Naive thymus-derived CD8-positive, alpha-beta T cell (primary cell): ENCODE data around the gene URGCP. TPM values are rescaled to one million over a fixed set of nuclear protein-coding genes. Genes with fewer than 3 reads are reported as not detected.
"Not testable (repeated sequence)": the region's sequence is repeated elsewhere in the genome, so short reads cannot be mapped to it uniquely, and the experiment has no call there.

ENCODE experiments used
- ATAC-seq, 2 donors: fragments of 150-1000 bp; cut with Tn5 transposase in 1 of 2; sonication (Bioruptor Pico), chemical (Tn5 transposase) in 1 of 2; 1 replicate in 1 of 2; 2 replicates in 1 of 2; pipeline ENCODE4 v1.10.0; 2021; ENCODE audit warnings: mild to moderate bottlenecking in 2 of 2, moderate library complexity in 2 of 2
- POLR2A ChIA-PET: fragments of 350-600 bp; sonication (Branson Sonifier 250); formaldehyde crosslinking; loops from one replicate; lab custom pipeline; 2021; ENCODE audit warnings: antibody characterized with exemption; lab: Charles Lee
- DNase-seq, 10 donors: peaks; one replicate each; pipeline versions ENCODE4 v3.0.0 to v3.0.0-alpha.2; 2020 to 2022
- H3K27ac Mint-ChIP-seq, 10 donors: one replicate each; pipeline ENCODE4 v1.8.0; 2020 to 2022; ENCODE audit warnings: mild to moderate bottlenecking in 10 of 10, mixed read lengths in 10 of 10, moderate library complexity in 4 of 10, inconsistent platforms in 1 of 10
- H3K27me3 Mint-ChIP-seq, 5 donors: one replicate each; pipeline ENCODE4 v1.8.0; 2021 to 2022; ENCODE audit warnings: mixed read lengths in 5 of 5
- H3K36me3 Mint-ChIP-seq, 3 donors: one replicate each; pipeline ENCODE4 v1.8.0; 2020 to 2022; ENCODE audit warnings: mixed read lengths in 3 of 3, mild to moderate bottlenecking in 2 of 3, inconsistent platforms in 1 of 3
- H3K4me1 Mint-ChIP-seq, 4 donors: one replicate each; pipeline ENCODE4 v1.8.0; 2021 to 2022; ENCODE audit warnings: mixed read lengths in 4 of 4
- H3K4me3 Mint-ChIP-seq, 10 donors: one replicate each; pipeline ENCODE4 v1.8.0; 2020 to 2022; ENCODE audit warnings: mild to moderate bottlenecking in 10 of 10, mixed read lengths in 10 of 10, moderate library complexity in 6 of 10, inconsistent platforms in 1 of 10
- H3K9me3 Mint-ChIP-seq, 9 donors: one replicate each; pipeline ENCODE4 v1.8.0; 2020 to 2022; ENCODE audit warnings: mixed read lengths in 9 of 9, mild to moderate bottlenecking in 3 of 9, inconsistent platforms in 1 of 9, moderate library complexity in 1 of 9
- polyA plus RNA-seq, 3 donors: library from polyadenylated mRNA; unstranded; fragments of 300-500 nt; fragmentation: Illumina TruSeq; gene quantifications; one replicate each; pipeline ENCODE4 v1.2.3, GENCODE V29; 2021
- total RNA-seq, 8 experiments: library from RNA in 2 of 8; stranded (reverse) in 2 of 8; gene quantifications; one replicate each; pipeline ENCODE4 v1.2.3 and lab custom pipeline; 2021 to 2026

The URGCP gene
- total and polyA plus RNA-seq, 5 experiments from 2014 or later, result 20.1 to 34.2 (median 27.9) TPM

GRCh38 chr7:43847496-43847895 lies 58.9 kb downstream of the URGCP start:
- H3K27me3 Mint-ChIP-seq, result peaks cover 3 to 12% (median 7%) of the 10 kb centered on the region in 5 donors
- peaks cover 0 to 2% (median 0%) of the 10 kb centered on the region in 4 donors for H3K4me1 Mint-ChIP-seq
- ATAC-seq (no peak), DNase-seq (no peak)
- no peaks in the 10 kb centered on the region for H3K9me3 Mint-ChIP-seq
- H3K4me3 Mint-ChIP-seq, result no peak overlapping the region
- H3K27ac Mint-ChIP-seq, result peak overlapping the region in 1 of 10 donors; percentile 31
- POLR2A ChIA-PET, result no interaction called here
- no peaks in the 10 kb centered on the region for H3K36me3 Mint-ChIP-seq

DNA sequence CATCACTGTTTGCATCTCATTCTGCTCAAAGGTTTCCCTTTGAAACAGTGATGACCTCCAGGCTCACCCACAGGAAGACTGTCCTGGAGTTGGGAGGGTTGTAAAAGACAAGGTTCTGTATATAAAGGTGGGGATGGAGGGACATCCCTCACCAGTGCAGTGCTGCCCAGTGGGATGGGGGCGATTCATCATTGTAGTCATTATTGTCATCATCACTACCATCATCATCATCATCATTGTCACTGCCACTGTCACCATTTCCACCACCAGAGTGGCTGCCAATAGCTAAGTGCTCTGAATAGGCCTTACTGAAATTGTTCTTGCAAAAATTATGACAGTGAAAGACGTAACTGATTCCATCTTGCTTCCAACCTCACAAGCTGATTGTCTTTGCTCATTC lies 61.7 kb downstream of the URGCP start:
- Mint-ChIP-seq H3K36me3 (no peaks in the 10 kb centered on the region), H3K9me3 (no peaks in the 10 kb centered on the region), H3K27me3 (peaks cover 4 to 12% (median 7%) of the 10 kb centered on the region in 5 donors), H3K4me1 (no peaks in the 10 kb centered on the region), H3K27ac (no peak overlapping the region), H3K4me3 (no peak overlapping the region)
- DNase-seq (no peak), ATAC-seq (no peak)
- POLR2A ChIA-PET, result no interaction called here

GRCh38 chr7:43844257-43844656 lies 62.1 kb downstream of the URGCP start:
- Mint-ChIP-seq H3K27ac (peak overlapping the region in 1 of 10 donors; percentile 24), H3K4me3 (no peak overlapping the region), H3K9me3 (no peaks in the 10 kb centered on the region), H3K36me3 (no peaks in the 10 kb centered on the region), H3K27me3 (peaks cover 4 to 12% (median 7%) of the 10 kb centered on the region in 5 donors), H3K4me1 (no peaks in the 10 kb centered on the region)
- no peak for DNase-seq
- POLR2A ChIA-PET, result no interaction called here
- ATAC-seq, result no peak

- ATAC-seq (no peak), DNase-seq (no peak)
- H3K36me3 Mint-ChIP-seq, result no peaks in the 10 kb centered on the region
- peaks cover 4 to 12% (median 7%) of the 10 kb centered on the region in 5 donors for H3K27me3 Mint-ChIP-seq
- H3K4me3 Mint-ChIP-seq, result no peak overlapping the region
- POLR2A ChIA-PET, result interaction anchor here (0.6 kb wide), 1 partner anchor 165 kb away, joined by 5 read pairs; no protein-coding TSS in a partner anchor
- no peaks in the 10 kb centered on the region for H3K9me3 Mint-ChIP-seq
- H3K27ac Mint-ChIP-seq, result peak overlapping the region in 1 of 10 donors; percentile 24
- peaks cover 0 to 8% (median 6%) of the 10 kb centered on the region in 4 donors for H3K4me1 Mint-ChIP-seq
Measured at GRCh38 chr7:43843296-43843695, 63.1 kb downstream of the URGCP start.

DNA sequence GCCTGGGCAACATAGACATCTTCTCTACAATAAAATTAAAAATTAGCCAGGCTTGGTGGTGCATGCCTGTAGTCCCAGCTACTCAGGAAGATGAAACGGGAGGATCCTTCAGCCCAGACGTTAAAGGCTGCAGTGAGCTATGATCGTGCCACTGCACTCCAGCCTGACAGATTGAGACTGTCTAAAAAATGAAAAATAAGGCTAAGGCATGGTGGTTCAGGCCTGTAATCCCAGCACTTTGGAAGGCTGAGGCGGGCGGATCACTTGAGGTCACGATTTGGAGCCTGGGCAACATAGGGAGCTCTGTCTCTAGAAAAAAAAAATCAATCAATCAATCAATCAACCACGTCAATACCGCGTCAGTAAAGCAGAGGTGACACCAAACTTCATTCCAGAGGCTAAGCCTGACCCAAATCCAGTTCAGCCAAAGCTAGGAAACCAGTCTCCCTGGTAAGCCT lies 68.2 kb downstream of the URGCP start:
- Mint-ChIP-seq H3K27me3 (peaks cover 0 to 4% (median under 1%) of the 10 kb centered on the region in 5 donors), H3K9me3 (peaks cover 0 to 5% (median 0%) of the 10 kb centered on the region in 9 donors), H3K4me3 (peak overlapping the region in 2 of 10 donors; percentile 71 to 72), H3K4me1 (peaks cover 5 to 26% (median 16%) of the 10 kb centered on the region in 4 donors), H3K36me3 (peaks cover 0 to 2% (median 0%) of the 10 kb centered on the region in 3 donors), H3K27ac (peak overlapping the region in 7 of 10 donors; percentile 18 to 79 (median 63))
- POLR2A ChIA-PET, result interaction anchor here (0.5 to 1.6 kb wide), 6 partner anchors 8 to 1005 kb away, joined by 3 to 11 read pairs (median 4); partner anchors contain the start of genes COA1 and STK17A
- no peak for ATAC-seq
- no peak for DNase-seq

- peaks cover 0 to 17% (median 6%) of the 10 kb centered on the region in 3 donors for H3K36me3 Mint-ChIP-seq
- POLR2A ChIA-PET, result interaction anchor here (1.5 kb wide), 1 partner anchor 34 kb away, joined by 6 read pairs; the partner anchor contains the start of gene MRPS24
- H3K4me3 Mint-ChIP-seq, result peak overlapping the region; percentile 76 to 90 (median 87)
- peak; percentile 22 to 50 for ATAC-seq
- H3K27me3 Mint-ChIP-seq, result peaks cover 0 to 3% (median 0%) of the 10 kb centered on the region in 5 donors
- DNase-seq, result peak in 5 of 10 donors; percentile 13 to 51 (median 41)
- peaks cover 5 to 26% (median 16%) of the 10 kb centered on the region in 4 donors for H3K4me1 Mint-ChIP-seq
- H3K27ac Mint-ChIP-seq, result peak overlapping the region; percentile 28 to 94 (median 90)
- peaks cover 0 to 13% (median 8%) of the 10 kb centered on the region in 9 donors for H3K9me3 Mint-ChIP-seq
Measured at GRCh38 chr7:43834463-43835251, 71.7 kb downstream of the URGCP start.

GRCh38 chr7:43830917-43831316 lies 75.5 kb downstream of the URGCP start:
- peaks cover 0 to 17% (median 6%) of the 10 kb centered on the region in 3 donors for H3K36me3 Mint-ChIP-seq
- not testable (repeated sequence) for H3K4me3 Mint-ChIP-seq, ATAC-seq, H3K27ac Mint-ChIP-seq, DNase-seq
- H3K9me3 Mint-ChIP-seq, result peaks cover 0 to 15% (median 8%) of the 10 kb centered on the region in 9 donors
- POLR2A ChIA-PET, result interaction anchor here (0.6 kb wide), 1 partner anchor 248 kb away, joined by 3 read pairs; the partner anchor contains the start of gene STK17A
- H3K4me1 Mint-ChIP-seq, result peaks cover 2 to 18% (median 12%) of the 10 kb centered on the region in 4 donors
- H3K27me3 Mint-ChIP-seq, result peaks cover 7 to 21% (median 16%) of the 10 kb centered on the region in 5 donors

Other genes starting within 250 kb of the URGCP start
- gene COA1, start 177.1 kb downstream of the URGCP start, total RNA-seq, result 100 to 1,000 TPM; 215 to 219 TPM
- 100 to 1,000 TPM; 102 to 121 (median 104) TPM for gene COA1, start 177.1 kb downstream of the URGCP start, polyA plus RNA-seq
- 10 to 100 TPM in 1 of 2 experiments, 1 to 10 TPM in 1; 9.6 to 13.5 TPM for gene BLVRA, start 147.9 kb downstream of the URGCP start, total RNA-seq
- gene BLVRA, start 147.9 kb downstream of the URGCP start, polyA plus RNA-seq, result 10 to 100 TPM; 17.8 to 33.8 (median 20.2) TPM
- 10 to 100 TPM; 58.0 to 64.6 TPM for gene MRPS24, start 37.1 kb downstream of the URGCP start, total RNA-seq
- 100 to 1,000 TPM; 133 to 152 (median 142) TPM for gene MRPS24, start 37.1 kb downstream of the URGCP start, polyA plus RNA-seq
- 1 to 10 TPM; 6.7 to 7.0 TPM for gene UBE2D4, start 19.8 kb upstream of the URGCP start, total RNA-seq
- 10 to 100 TPM in 2 of 3 donors, 1 to 10 TPM in 1; 9.3 to 17.6 (median 10.8) TPM for gene UBE2D4, start 19.8 kb upstream of the URGCP start, polyA plus RNA-seq
- not detected for gene SPDYE1, start 91.3 kb upstream of the URGCP start, total RNA-seq
- gene SPDYE1, start 91.3 kb upstream of the URGCP start, polyA plus RNA-seq, result under 1 TPM in 2 of 3 donors, not detected in 1; 0.12 to 0.14 TPM
- 100 to 1,000 TPM; 184 to 192 TPM for gene DBNL, start 138.1 kb upstream of the URGCP start, total RNA-seq
- 100 to 1,000 TPM; 180 to 222 (median 218) TPM for gene DBNL, start 138.1 kb upstream of the URGCP start, polyA plus RNA-seq
- 1 to 10 TPM; 3.3 to 3.9 TPM for gene PGAM2, start 159.0 kb upstream of the URGCP start, total RNA-seq
- gene PGAM2, start 159.0 kb upstream of the URGCP start, polyA plus RNA-seq, result not detected
- gene POLM, start 175.9 kb upstream of the URGCP start, total RNA-seq, result 100 to 1,000 TPM in 1 of 2 experiments, 10 to 100 TPM in 1; 96.4 to 106 TPM
- gene POLM, start 175.9 kb upstream of the URGCP start, polyA plus RNA-seq, result 10 to 100 TPM; 11.1 to 24.8 (median 15.0) TPM
- gene AEBP1, start 197.7 kb upstream of the URGCP start, total RNA-seq, result 10 to 100 TPM; 37.1 to 38.5 TPM
- 10 to 100 TPM in 1 of 3 donors, 1 to 10 TPM in 2; 2.4 to 10.4 (median 4.2) TPM for gene AEBP1, start 197.7 kb upstream of the URGCP start, polyA plus RNA-seq
- 10 to 100 TPM; 70.5 to 72.4 TPM for gene POLD2, start 217.0 kb upstream of the URGCP start, total RNA-seq
- gene POLD2, start 217.0 kb upstream of the URGCP start, polyA plus RNA-seq, result 100 to 1,000 TPM in 1 of 3 donors, 10 to 100 TPM in 2; 64.3 to 102 (median 89.4) TPM
- not detected for gene MYL7, start 234.7 kb upstream of the URGCP start, total RNA-seq
- gene MYL7, start 234.7 kb upstream of the URGCP start, polyA plus RNA-seq, result not detected